Measurements from ENCODE around the gene COL13A1.

DNA sequence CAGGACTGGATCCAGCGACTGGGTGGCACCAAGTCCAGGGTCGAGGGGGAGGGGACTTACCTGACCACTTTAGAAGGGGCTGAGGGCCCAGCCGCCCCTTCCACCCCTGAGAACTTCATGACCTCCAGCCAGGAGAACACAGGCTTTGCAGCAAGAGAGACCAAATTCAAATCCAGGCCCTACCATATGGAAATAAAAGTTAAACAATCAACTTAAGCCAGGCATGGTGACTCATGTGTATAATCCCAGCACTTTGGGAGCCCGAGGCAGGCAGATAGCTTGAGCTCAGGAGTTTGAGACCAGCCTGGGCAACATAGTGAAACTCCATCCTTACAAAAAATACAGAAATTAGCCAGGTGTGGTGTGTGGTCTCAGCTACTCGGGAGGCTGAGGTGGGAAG, 61.9 kb downstream of the COL13A1 start:
- TF ChIP-seq, protein P1, sequence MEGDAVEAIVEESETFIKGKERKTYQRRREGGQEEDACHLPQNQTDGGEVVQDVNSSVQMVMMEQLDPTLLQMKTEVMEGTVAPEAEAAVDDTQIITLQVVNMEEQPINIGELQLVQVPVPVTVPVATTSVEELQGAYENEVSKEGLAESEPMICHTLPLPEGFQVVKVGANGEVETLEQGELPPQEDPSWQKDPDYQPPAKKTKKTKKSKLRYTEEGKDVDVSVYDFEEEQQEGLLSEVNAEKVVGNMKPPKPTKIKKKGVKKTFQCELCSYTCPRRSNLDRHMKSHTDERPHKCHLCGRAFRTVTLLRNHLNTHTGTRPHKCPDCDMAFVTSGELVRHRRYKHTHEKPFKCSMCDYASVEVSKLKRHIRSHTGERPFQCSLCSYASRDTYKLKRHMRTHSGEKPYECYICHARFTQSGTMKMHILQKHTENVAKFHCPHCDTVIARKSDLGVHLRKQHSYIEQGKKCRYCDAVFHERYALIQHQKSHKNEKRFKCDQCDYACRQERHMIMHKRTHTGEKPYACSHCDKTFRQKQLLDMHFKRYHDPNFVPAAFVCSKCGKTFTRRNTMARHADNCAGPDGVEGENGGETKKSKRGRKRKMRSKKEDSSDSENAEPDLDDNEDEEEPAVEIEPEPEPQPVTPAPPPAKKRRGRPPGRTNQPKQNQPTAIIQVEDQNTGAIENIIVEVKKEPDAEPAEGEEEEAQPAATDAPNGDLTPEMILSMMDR (IDR thresholded peaks at IDR 0.05) = no peak
- TF ChIP-seq POLR2AphosphoS5 (IDR thresholded peaks at IDR 0.05) = no peak
